GM19099 (cell line): ENCODE results near the gene BNC1.

Experiments
- POLR2A ChIP-seq: IDR thresholded peaks from 3 replicates; pipeline ENCODE4 v1.6.1; 2011; ENCODE audit warnings: low read depth; ENCODE audit not compliant: insufficient read length; ENCODE audit errors: extremely low read depth

BNC1 gene, protein sequence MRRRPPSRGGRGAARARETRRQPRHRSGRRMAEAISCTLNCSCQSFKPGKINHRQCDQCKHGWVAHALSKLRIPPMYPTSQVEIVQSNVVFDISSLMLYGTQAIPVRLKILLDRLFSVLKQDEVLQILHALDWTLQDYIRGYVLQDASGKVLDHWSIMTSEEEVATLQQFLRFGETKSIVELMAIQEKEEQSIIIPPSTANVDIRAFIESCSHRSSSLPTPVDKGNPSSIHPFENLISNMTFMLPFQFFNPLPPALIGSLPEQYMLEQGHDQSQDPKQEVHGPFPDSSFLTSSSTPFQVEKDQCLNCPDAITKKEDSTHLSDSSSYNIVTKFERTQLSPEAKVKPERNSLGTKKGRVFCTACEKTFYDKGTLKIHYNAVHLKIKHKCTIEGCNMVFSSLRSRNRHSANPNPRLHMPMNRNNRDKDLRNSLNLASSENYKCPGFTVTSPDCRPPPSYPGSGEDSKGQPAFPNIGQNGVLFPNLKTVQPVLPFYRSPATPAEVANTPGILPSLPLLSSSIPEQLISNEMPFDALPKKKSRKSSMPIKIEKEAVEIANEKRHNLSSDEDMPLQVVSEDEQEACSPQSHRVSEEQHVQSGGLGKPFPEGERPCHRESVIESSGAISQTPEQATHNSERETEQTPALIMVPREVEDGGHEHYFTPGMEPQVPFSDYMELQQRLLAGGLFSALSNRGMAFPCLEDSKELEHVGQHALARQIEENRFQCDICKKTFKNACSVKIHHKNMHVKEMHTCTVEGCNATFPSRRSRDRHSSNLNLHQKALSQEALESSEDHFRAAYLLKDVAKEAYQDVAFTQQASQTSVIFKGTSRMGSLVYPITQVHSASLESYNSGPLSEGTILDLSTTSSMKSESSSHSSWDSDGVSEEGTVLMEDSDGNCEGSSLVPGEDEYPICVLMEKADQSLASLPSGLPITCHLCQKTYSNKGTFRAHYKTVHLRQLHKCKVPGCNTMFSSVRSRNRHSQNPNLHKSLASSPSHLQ

DNA sequence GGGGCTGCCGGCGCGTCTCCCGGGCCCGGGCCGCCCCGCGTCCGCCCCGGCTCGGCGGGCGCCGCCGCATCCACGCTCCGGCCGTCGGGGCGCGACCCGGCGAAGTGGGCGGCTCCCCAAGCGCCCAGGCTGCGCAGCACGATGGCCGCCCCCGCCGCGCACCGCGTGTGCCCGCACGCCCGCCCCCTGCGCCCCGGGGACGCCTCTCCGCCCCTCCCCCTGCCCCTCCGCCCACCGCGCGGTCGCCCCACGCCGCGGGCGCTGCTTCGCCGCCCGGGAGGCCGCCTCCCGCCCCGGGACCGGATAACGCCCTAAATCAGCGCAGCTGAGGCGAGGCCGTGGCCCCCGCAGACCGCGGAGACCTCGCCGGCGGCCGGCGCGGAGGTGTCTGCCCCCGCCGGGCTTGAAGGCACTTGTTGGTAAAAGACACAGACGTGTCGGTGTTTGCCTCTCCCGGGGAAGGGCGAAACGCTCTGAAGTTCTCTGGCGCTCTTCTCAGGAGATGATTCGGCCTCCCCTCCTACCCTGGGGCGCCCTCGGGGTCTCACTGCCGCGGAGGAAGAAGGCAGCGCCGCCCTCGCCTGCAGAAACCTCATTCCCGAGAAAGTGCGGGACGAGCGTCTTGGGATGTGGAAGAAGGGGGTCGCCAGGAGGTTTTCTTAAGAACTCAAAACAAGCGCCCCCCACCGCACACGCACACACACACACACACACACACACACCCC lies at the start of gene BNC1:
Gene BNC1, minus strand, starts transcription at position 106 of the 725 bp plus-strand sequence. Its CDS starts 36 bp downstream, at position 70.
- TF ChIP-seq POLR2A: no peak

GRCh38 chr15:83327041-83327440 lies 42.6 kb upstream of the BNC1 start:
- no peak for TF ChIP-seq POLR2A

- no peak for TF ChIP-seq POLR2A
Measured at GRCh38 chr15:83324799-83325198, 40.3 kb upstream of the BNC1 start.

DNA sequence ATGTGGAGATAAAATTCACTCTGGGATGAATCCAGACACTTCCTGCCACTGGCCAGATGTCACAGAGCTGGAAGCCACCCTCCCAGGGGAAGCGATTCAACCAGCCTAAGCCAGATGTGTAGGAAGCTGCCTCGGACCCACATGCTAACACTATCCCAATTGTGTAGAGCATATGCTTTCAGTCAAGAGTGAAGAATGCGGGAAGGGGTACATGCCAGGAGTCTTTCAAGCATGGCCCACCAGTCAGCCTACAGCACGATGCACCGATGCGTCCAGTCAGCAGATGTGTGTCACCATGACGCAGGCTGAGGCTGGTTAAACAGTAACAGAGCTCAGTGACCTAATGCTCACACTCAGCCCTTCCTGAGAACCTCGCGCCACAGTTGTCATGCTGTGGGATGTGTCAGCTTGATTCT lies 38.8 kb upstream of the BNC1 start:
- TF ChIP-seq POLR2A: no peak

- TF ChIP-seq POLR2A: no peak
Measured at GRCh38 chr15:83322691-83323090, 38.2 kb upstream of the BNC1 start.

GRCh38 chr15:83322061-83322460 lies 37.6 kb upstream of the BNC1 start:
- no peak for TF ChIP-seq POLR2A

GRCh38 chr15:83320844-83321243 lies 36.4 kb upstream of the BNC1 start:
- TF ChIP-seq POLR2A: no peak

- no peak for TF ChIP-seq POLR2A
Measured at GRCh38 chr15:83320404-83320803, 35.9 kb upstream of the BNC1 start.

DNA sequence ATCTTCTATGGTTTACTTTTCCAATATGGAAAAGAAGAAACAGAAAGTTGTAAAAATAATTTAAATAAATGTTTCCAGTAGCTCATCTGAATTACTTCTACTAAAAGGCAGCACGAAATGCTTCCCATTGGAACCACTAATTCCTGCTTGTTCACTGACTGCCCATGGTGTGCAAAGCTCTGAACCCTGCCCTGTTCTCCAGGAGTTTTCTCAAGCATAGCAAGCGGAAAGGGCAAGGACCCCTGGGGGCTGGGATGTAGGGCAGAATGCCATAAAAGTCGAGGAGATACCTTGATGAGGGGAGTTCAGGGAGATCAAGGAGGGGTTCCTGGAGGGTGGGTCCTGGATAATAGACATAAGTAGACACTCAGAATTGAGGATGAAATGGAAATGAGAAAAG lies 35.3 kb upstream of the BNC1 start:
- TF ChIP-seq POLR2A: no peak

DNA sequence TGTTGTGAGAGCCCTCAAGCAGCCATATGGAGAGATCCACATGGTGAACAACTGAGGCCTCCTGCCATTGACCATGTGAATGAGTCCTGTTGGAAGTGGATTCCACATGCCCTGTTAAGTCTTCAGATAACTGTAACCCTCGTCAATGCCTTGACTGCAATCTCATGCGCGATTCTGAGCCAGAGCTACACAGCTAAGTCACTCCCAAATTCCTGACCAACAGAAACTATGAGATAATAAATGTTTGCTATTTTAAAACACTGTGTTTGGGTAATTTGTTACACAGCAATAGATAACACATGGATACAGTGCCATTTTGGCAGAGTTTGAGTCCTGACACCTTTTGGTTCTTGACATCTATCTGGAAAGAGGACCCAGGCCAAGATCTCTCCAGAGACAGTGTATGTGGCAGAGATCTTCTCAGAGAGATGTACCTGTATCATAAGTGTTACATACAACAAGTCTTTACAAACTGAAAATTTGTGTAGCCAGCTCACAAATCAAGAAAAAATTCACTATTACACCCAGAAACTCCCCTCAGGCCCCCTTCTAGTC lies 34.5 kb upstream of the BNC1 start:
- no peak for TF ChIP-seq POLR2A

GRCh38 chr15:83318036-83318435 lies 33.6 kb upstream of the BNC1 start:
- no peak for TF ChIP-seq POLR2A

- no peak for TF ChIP-seq POLR2A
Measured at GRCh38 chr15:83312071-83312470, 27.6 kb upstream of the BNC1 start.

- TF ChIP-seq POLR2A: no peak
Measured at GRCh38 chr15:83310521-83311456, 26.3 kb upstream of the BNC1 start.

- no peak for TF ChIP-seq POLR2A
Measured at GRCh38 chr15:83308671-83309070, 24.2 kb upstream of the BNC1 start.
